GM12875 (cell line): Measurements from ENCODE around the gene ALOX5.

Experiments
- H3K4me3 ChIP-seq: one replicate; pipeline ENCODE4 v1.5.1; 2011; ENCODE audit warnings: low read depth, low read length, control low read depth
- TF ChIP-seq, protein P1 (sequence below): IDR thresholded peaks from 2 replicates; pipeline ENCODE4 v1.5.1; 2011; ENCODE audit warnings: low read depth, mild to moderate bottlenecking, control low read depth, inconsistent platforms, low read length, moderate library complexity, borderline replicate concordance; ENCODE audit not compliant: insufficient read depth

Gene ALOX5

DNA sequence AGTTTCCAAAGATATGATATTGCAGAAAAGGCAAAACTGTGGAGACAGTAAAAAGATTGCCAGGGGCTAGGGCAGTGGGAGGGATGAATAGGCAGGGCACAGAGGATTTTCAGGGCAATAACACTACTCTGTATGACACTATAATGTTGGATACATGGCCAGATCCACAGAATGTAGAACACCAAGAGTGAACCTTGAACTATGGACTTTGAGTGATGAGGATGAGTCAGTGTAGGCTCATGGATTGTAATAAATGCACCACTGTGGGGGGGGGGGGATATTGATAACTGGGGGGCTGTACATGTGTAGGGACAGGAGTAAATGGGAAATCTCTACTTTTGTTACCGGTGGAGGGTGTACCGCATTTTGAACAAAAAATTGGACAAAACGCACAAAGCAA lies 77.4 kb downstream of the ALOX5 start:
- TF ChIP-seq, protein P1, sequence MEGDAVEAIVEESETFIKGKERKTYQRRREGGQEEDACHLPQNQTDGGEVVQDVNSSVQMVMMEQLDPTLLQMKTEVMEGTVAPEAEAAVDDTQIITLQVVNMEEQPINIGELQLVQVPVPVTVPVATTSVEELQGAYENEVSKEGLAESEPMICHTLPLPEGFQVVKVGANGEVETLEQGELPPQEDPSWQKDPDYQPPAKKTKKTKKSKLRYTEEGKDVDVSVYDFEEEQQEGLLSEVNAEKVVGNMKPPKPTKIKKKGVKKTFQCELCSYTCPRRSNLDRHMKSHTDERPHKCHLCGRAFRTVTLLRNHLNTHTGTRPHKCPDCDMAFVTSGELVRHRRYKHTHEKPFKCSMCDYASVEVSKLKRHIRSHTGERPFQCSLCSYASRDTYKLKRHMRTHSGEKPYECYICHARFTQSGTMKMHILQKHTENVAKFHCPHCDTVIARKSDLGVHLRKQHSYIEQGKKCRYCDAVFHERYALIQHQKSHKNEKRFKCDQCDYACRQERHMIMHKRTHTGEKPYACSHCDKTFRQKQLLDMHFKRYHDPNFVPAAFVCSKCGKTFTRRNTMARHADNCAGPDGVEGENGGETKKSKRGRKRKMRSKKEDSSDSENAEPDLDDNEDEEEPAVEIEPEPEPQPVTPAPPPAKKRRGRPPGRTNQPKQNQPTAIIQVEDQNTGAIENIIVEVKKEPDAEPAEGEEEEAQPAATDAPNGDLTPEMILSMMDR, result no peak
- H3K4me3 ChIP-seq, result no peak overlapping the region

DNA sequence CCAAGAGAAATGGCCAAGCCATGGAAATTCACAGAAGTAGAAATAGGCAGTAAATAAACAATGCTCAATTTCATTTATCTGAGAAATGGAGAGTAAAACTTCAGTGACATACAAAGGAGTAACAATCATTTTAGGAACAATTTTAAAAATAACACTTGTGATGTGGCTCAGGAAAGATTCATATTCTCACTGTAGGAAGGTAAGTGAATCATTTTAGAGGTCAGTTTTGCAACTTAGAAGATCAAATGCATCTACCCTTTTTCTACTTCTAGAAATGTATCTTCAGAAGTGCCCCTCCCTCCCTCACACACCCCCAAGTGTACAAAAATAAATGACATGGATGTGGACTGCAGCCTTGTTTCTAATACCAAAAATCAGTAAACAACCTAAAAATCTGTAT lies 78.3 kb downstream of the ALOX5 start:
- no peak overlapping the region for H3K4me3 ChIP-seq
- TF ChIP-seq, protein P1, result no peak

DNA sequence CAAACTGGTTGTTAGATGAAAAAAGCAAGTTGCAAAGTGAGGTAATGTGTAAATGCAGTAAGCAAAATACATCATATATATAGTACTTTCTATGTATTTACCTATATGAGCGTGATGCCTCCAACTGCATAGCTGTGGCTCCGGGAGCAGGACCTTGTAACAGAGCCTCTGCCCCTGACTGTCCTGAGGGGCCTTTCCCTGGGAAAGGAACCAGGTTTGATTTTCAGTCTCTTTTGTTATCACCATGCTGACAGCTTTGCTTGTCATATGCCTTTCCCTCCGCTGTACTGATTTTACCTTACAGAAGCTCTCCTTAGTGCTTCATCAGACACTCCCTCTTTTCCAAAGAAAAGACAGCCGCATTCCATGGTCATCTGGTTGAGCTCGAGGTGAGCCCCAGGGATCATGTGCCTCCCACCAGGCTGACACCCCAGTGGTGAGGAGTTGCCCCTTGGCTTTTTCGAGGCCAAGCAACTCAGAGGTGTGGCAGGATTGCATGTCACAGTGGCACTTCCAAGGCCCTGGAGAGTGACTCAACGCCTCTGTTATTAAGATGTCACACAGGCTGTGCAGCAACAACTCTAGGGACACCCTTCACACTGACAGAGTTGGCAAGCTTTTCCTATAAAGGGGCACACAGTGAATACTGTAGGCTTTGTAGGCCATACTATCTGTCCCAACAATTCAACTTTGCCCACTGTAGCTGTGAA lies 78.9 kb downstream of the ALOX5 start:
- no peak overlapping the region for H3K4me3 ChIP-seq
- TF ChIP-seq, protein P1, result no peak

DNA sequence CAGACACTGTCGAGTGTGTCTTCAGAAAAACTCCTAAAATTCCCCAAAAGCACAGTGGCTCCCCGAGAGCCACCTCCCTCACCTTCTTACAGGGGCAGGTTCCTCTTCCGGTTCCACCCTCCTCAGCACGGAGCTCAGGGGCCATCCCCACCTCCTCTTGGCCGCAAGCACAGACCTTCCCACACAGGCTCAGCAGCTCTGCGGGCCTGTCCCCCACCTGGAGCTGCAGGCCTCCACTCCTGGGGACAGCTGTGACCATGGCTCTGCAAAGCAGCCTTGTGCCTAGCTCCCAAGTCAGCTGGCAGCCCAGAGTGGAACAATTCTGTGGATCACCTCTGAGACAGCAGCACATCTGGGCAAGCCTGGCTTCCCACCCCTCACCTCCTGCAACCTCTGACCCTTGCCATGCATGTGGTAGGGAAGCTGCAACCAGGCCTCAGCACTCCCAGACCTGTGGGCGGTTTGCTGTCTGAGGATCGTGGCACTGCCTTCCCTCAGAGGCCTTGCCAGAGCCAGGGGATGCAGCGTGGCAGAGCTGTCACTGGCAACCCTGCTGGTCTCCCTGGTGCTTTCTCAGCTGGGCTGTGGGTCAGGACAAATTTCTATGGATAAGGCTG lies 79.7 kb downstream of the ALOX5 start:
- no peak overlapping the region for H3K4me3 ChIP-seq
- TF ChIP-seq, protein P1, result no peak

DNA sequence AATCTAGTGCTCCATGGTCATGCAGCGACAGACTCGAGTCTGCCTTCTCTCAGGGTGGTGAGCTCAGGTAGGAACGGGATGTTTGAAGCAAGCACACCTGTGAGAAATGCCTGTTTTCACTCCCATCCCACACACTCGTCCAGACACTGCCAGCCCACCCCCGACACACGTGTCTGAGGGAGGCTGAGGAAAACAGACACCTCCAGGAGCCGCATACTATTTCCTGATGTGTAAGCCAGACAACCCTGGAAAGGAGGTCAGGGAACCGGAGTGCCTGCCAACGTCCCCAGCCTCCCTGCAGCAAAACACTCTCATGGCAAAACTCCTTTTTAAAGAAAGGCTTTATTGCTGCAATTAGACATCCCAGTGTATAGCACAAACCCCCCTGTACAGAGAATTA lies 80.2 kb downstream of the ALOX5 start:
- H3K4me3 ChIP-seq, result no peak overlapping the region
- TF ChIP-seq, protein P1, result no peak

DNA sequence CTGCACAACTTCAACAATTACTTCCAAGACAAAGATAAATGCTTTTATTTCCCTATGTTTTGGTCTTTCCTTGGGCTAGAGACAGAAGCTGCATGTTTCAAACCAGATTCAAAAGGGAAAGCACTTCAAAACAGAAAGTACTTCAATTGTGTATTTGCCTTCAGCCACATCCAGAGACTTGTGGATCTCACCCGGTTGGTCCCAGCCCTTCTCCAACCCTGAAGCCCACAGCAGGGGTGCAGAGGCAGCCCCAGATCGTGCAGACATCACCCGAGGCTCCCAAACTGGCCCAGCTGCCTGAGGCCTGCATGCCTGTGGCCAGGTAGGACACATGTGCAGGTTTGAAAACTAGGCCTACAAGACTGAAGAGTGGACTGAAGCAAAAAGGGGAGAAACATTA lies 80.8 kb downstream of the ALOX5 start:
- no peak overlapping the region for H3K4me3 ChIP-seq
- TF ChIP-seq, protein P1, result no peak

DNA sequence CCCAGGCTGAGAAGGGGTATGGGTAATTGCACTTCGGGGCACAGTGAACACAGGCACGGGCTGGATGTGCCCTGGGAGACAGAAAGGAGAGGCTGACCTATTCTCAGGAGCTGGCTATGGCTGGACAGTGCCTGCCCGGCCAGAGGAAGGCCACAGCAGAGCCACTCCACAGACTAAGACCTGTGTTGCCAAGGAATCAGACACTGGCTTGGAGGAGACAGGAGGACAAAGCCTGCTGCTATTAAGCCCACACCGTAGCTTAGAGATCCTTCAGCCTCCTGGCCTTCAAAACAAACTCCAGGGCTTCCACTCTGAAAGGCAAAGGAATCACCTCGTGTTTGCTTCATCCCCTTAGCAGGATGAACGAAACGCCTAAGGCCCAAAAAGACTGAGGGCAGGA lies 82.2 kb downstream of the ALOX5 start:
- TF ChIP-seq, protein P1, result no peak
- H3K4me3 ChIP-seq, result no peak overlapping the region
